NCI-H2107 (cell line): ENCODE results near the gene CTNND2.
"Not testable (repeated sequence)": the region's sequence is repeated elsewhere in the genome, so short reads cannot be mapped to it uniquely, and the experiment has no call there.

Experiments
- DNase-seq: peaks from one replicate; lab custom pipeline; 2025; lab: John Stamatoyannopoulos, UW

The CTNND2 gene

DNA sequence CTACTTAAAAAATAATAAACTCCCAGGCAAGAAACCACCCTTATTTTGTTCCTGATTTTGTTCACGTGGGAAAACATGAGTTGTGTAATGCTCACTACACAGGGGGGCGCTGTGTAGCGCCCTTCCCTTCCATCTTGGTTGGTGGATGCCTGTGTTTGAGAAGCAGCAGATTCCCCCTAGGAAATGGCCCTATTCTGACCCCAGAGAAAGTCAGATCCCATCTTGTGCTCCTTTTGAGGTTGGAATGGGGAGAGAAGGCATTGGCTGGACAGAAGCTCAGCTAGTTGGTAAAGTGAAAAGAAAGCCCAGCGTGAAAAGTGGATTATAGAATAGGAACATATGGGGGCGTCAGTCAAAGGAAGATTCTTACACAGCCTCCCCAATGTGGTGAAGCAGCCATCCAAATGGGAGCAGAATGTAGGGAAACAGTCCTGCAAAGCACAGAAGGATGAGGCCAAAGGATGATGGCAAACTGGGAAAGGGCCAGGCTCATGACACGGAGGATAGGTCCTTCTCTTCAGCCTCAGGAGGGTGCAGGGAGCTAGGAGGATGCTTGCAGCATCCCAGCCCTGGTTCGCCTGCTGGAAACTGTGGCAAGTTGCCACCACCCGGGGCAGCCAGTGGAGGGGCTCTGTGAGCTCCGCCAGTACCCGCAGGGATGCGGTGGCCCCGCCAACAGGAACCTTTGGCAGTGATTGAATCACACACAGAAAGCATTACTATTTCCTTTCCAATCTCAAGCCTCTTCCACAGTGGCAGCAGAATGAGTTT, 829.0 kb downstream of the CTNND2 start:
- DNase-seq = no peak

DNA sequence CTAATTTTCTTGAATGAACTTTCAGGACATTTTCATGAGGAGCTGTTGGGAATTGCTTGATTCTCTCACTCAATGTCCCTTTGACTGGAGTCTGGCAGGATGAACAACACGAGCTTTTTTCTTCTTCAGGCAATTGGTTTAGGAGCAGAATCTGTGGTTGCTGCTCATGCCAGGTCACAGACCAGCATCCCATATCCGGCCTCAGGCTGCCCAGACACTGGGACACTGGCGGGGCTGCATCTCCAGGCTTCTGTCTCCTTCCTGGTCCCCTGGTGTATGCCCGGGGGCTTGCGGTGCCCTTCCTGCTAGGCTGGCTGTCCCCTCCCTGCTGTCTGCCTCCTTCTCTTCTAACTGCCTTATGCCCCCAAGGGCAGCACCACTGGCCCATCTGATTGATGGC, 831.7 kb downstream of the CTNND2 start:
- DNase-seq = no peak

DNA sequence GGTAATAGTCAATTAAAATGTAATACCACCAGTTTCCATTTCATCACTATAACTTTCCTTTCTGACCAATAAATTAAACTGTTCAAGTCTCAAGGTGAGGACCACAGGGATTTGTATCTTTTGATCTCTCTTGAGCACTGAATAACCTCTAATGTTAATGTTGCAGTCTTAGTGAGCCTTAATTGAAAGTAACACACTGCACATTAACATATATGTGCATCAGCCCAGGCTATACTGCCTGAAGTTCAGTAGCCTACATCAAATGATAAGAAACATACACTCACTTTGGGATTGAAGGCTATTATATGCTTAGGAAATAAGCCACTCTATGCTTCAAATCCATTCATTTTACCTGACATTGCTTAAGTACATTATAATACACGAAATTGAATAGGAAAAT, 832.2 kb downstream of the CTNND2 start:
- no peak for DNase-seq

DNA sequence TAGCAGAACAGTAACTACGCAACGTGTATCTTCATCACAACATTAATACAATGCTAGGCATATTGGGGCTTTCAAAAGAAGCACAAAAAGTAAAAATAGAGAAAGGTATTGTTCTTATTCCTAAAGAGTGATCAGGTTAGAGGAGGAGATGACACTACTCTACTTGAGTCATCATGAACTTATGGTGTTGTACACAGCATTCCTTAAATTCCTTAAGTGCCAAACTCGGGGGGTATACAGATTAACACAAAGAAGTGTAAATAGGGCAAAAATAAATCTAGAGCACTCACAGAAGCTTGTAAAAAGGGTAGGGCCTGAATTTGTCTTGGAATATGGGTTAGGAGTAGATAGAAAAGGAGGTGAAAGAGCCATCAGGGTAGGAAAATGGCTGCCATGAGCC, 835.2 kb downstream of the CTNND2 start:
- DNase-seq = no peak

DNA sequence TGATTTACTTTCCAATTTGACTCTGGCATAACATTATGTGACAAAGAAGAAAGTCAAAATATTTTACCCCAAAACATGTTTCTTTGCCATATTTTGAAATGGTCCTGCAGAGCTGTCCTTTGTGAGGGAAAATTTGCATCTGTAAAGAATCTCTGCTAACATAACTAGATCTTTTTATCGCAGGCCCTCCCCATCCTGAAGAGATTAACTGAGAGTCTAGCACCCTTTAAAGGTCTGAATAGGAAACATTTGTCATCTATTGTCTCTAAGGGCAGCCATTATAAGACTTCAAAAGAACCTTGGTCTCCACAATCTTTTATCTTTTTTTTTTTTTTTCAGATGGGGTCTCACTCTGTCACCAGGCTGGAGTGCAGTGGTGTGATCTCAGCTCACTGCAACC, 838.5 kb downstream of the CTNND2 start:
- not testable (repeated sequence) for DNase-seq

DNA sequence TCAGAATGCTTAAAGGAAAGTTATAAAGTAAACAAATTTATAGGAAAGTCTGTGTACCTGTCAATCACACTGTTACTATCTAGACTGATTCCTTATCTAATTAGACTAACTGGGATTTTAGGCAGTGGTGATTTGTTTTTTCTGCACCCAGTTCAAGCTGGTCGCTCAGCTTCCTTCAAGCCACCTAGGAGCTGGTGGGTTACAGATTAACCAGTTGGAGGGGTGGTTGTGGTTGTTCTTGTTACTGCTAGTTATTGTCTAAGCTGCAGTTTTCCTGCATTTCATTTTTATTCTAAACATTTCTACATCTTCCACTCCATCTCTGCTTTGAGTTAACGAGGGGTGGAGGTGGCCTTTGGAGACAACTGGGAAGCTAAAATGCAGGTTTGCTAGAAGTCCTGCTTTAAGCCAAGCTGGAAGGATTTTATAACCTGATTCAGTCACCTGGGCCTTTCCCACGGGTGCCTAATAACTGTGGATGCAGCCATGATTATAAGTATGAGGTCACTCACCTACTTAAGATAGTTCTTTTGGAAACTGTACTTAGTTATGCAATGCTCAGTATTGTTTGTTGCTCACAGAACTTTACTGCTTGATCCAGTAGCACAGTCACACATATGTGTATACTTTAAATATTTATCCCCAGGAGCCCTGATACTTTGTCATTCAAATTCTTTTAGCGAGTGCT, 839.3 kb downstream of the CTNND2 start:
- no peak for DNase-seq

DNA sequence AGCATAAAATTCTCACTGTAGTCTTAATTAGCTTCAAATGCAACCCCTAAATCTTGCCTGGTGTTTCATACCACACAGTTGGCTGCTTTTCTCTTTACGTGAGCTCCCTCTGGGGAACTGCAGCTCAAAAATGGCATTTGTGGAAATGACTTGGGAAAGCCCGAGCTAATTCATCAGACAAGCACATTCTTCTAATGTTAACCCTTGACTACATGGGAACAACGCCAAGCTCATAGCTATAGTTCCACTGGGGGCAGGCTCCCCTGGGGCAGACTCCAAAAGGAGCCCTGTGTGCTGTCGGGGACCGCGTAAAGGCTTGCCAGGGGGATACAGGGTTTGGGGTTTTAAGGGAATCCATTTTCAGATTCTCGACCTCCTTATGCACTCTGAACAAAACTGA, 841.8 kb downstream of the CTNND2 start:
- DNase-seq = no peak

DNA sequence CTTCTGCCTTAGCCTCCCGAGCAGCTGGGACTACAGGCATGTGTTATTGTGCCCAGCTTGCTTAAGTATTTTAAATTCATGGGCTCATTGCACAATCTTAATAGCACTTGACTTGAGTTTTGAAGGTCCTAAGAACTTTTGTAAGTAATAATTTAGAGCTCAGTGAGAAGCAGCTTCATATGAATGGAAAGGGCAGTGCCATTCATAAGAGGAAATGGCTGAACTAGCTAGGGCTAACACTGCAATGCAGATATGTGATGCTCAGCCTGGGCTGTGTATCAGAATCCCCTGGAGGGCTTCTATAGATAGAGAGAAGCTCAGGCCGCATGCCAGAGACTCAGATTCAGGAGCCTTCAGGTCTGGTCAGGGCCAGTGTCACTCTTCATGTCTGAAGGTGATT, 847.7 kb downstream of the CTNND2 start:
- DNase-seq = no peak

DNA sequence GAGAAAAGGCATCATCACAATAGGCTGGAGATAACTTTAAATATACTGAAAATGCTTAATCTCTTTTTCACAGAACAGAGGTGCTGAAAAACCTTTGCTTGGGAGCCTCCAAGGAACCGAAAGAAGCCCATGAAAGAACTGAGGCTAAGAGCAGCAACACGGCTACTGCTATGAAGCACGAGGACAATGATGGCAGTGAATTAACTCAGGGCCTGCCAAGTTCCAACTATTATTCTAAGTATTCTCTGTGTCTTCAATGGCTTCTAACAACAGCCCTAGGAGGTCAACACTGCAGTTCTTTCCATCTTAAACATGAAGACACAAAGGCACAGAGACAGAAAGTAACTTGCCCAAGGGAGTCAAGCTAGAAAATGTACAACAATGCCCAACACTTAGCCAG, 850.2 kb downstream of the CTNND2 start:
- DNase-seq = no peak

DNA sequence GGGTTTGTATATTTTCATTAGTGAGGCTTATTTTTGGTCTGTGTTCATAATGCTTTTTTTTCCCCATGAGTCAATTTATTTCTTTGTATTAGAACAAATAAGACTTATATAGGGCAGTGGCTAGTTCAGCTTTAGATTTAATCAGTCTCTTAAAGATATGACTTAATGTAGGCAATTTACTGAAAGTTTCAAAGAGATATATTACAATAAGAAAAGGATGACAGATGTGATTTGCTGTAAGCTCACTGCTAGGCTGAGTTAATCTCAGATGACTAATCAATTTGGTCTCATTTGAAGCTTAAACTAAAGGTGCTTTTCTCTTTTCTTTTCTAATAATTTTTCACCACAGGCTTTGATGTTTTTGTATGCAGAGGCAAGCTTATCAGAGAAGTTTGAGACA, 851.4 kb downstream of the CTNND2 start:
- DNase-seq = no peak

DNA sequence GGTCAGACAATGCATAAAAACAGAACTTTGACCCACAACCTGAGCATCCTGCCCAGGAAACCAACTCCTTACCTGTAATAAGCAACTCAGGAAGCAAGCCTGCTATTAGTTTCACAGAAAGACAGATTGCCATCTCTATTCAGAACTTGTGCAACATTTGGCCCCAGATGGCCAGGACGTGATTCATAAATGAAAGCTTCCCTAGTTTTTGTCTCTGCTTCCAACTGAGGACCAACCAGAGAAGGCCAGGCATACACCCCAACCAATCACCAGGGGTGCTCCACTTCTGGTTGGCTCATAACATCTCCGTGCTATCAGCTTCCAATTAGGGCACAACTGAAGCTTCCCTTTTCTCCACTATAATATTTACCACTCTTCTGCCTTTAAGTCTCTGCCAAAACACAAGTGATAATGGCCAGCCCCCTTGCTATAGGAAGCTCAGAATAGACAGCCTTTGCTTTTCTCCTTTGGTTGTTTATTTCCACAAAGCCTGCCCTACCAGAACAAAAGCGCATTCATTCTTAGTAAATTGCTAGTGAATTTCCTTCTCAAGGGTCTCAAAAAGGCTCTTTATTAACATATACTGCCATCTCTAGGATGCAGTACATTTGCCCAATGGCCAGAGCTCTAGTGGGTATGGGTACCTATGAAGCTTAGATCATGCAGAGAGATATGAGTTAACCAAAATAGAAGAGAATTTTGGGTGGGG, 853.5 kb downstream of the CTNND2 start:
- no peak for DNase-seq

DNA sequence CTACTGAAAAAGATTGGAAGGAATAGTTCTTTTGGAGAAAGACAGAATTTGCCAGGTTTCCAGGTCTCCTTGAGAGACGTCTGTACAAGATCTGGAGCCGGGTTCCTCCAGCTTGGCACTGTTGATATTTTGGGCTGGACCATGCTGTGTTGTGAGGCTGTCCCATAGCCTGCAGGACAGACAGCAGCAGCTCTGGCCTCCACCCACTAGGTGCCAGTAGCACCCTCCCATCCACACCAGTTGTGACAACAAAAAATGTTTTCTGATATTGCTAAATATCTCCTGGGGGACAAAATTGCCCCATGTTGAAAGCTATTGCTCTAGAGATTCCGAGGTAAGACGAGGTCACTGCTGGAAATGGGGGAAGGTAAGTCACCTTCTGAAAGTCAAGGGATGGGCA, 855.5 kb downstream of the CTNND2 start:
- no peak for DNase-seq

DNA sequence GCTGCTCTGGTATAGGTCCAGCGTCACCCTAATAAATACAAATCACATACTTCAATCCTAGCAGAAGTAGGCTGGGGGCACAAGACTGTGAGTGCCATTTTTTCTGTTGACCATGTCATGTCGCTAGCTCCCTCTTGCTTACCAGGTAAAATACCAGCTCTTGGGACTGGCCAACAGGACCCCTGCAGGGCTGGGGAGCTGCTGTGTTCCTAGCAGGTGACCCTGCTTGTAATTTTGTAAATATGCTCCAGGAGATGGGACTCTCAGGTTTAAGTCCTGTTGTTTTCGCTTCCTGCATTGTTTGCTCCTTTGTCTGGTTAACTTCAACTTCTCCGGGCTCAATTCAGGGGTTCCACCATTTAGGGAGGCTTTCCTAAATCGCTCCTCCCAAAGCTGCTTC, 856.6 kb downstream of the CTNND2 start:
- DNase-seq = no peak

DNA sequence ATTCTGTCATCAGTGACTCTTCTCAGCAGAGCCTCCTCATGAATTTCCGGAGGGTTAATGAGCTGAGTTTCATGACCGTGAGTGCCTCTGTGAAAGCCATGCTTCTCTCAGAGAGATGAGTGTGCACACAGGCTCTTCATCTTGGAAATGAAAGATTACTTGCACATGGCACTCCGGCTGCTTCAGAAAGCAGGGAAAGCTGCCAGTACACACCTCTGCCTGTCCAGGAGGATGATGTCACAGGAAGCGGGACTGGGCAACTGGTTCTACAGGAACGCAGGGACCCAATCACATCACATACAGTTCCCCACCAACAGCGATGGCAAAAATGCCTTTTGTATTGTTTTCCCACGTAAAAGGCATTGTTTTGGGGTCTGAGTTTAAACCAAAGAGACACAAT, 857.2 kb downstream of the CTNND2 start:
- DNase-seq = no peak

DNA sequence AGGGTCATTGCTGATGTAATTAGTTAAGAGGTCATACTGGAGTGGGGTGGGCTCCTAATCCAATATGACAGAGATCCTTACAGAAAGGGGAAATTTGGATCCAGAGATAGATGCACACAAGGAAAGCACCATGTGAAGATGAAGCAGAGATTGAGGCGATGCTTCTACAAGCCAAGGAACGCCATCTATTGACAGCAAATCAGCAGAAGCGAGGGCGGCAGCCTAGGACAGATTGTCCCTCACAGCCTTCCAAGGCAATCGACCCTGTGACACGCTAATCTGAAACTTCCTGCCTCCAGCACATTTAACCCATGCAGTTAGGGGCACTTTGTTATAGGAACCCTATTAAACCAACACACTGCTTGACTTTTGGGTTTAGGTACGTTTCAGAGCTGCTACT, 858.1 kb downstream of the CTNND2 start:
- no peak for DNase-seq

DNA sequence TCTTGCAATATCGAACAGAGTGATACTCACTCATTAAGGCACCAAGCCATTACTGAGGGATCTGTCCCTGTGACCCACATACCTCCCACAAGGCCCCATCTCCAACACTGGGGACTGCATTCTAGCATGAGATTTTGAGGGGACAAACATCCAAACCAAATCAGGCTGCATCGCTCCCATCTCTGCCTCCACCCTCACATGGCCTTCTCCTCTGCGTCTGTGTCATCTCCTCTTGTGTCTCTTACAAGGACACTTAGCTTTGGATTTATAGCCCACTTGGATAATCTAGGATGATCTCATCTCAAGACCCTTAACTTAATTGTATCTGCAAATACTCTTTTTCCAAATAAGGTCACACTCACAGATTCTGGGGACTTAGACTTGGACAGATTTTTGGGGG, 858.8 kb downstream of the CTNND2 start:
- no peak for DNase-seq

DNA sequence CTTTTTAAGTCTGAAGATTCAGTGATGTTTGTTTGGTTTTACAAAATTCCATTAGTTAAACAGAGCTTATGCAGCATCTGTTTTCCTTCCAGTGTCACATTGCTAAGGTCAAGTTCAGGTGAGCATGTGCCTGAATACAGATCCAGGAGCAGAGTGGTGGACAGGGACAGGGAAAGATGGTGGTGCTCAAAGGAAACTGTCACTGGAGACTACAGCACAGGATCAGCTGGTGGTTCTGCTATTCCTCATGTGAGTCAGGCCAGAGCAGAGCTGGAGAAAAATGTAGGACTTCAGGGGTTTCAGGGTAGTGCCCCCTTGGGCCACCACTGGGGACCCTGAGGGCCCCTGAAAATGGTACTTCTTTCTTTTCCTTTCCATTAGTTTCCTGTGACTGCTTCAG, 859.7 kb downstream of the CTNND2 start:
- DNase-seq = no peak

DNA sequence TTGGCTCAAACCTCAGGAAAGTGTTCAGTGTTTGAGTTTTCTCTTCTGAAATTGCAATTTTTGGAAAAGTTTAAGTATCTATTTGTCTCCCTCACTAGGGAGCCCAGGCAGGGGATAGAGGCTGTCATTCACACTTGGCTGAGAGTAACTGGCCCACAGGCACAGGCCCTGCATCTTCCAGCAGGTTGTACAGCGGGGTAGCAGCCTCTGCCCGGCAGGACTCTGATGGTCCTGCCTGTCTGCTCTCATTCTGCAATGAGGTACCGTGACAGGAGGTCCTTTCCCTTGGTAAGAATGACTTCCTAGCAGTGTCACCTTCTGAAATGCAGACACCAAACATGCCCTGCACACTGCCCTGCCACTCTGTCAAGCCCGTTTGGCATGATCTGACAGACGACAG, 860.4 kb downstream of the CTNND2 start:
- no peak for DNase-seq

DNA sequence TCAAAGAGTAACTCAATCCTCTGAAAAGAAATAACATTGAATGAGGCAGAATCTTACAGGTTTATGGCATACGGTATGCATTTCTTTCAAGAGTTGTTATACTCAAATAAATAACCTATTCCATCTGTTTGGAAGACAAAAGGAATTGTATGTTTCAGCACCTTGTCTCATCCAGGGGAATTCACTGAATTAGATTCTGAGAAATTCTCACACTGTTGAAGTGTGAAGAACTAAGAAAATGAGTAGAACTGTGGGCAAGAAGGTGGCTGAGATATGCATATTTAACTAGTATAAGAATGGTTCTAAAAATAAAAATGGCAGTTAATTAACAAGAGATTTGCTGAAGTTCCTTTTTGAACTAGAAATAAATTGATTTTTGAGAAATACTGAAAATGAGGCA, 863.9 kb downstream of the CTNND2 start:
- DNase-seq = no peak

DNA sequence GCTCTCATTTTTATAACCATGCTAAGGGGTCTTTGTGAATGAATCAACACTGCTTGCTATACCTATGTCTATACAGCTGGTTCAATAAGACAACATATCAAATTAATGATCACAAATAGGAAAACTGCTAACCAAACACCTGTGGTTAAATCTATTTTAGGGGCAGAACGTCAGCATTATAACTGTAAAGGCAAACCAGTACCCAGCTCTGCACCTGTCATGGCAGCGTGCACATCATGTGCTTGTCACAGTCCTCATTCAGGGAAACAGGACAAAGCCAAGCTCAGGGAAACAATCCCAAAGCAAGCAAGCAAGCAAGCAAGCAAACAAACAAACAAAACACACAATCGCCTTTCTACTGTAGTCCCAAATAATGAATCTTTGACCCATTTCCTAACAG, 865.5 kb downstream of the CTNND2 start:
- no peak for DNase-seq

DNA sequence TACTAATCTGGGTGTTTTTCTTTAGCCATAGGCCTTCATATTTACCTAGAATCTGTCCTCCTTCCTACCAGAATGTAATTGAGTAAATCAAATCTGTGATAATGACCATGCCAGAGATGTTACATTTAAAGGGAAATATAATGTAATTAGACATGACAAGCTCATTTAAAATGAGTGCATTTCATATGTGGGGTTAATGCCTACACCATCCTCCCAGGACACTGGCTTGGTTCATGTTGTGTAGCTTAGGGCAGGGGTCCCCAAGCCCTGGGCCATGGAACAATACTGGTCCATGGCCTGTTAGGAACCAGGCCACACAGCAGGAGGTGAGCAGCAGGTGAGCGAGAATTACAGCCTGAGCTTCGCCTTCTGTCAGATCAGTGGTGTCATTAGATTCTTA, 866.3 kb downstream of the CTNND2 start:
- DNase-seq = no peak

DNA sequence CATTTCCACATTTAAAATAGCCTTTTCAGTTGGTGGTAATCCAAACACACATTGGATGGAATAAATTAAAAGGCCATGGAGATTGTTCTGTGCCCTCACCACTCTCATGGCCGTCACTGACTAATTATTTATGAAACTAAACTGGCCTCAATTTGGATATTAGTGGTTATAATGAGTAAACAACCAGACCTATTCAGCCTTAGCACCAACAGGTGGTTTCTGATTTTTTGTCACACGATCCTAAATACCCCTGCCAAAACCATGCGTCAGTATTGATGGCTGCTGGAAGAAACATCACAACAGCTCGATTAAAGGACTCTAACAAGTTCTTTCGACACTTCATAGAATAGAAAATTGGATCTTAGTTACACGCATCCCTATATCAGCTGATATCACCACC, 867.2 kb downstream of the CTNND2 start:
- DNase-seq = no peak

DNA sequence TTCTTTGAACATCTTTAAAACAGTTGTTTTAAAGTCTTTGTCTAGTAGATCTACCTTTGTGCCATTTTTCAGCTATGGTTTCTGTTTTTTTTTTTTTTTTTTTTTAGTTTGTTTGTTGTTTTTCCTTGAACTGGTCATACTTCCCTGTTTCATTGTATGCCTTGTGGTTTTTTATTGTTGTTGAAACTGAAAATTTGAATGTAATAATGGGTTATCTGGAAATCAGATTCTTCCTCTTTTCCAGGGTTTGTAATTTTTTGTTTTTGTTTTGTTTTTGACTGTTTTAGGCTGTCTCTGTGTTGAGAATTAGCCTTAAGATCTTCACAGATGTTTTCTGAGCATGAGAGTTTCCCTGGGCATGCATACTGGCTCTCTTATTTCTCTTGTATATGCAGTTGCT, 873.6 kb downstream of the CTNND2 start:
- no peak for DNase-seq
